Hypothalamus (tissue), 51 donors: Measurements from ENCODE around the gene TMEM9.
A peak's percentile ranks its signal among the peaks of the same experiment; 100 is the strongest.

Experiments used
- DNase-seq, 51 donors: peaks; one replicate each; lab custom pipeline; 2025; lab: John Stamatoyannopoulos, UW

Gene TMEM9

GRCh38 chr1:201089596-201089995 is 64.7 kb downstream of the TMEM9 start:
- no peak for DNase-seq

- DNase-seq = no peak
These were observed 65.3 kb downstream of the TMEM9 start for GRCh38 chr1:201088901-201089525.

- no peak for DNase-seq
These were observed 65.9 kb downstream of the TMEM9 start for GRCh38 chr1:201088395-201088794.

GRCh38 chr1:201085902-201086735 is 68.2 kb downstream of the TMEM9 start:
- DNase-seq = peak in 33 of 51 donors; percentile 3 to 64 (median 29)
